ENCODE results near the gene LUC7L3. TPM values are rescaled to one million over a fixed set of nuclear protein-coding genes. Genes with fewer than 3 reads are reported as not detected.

Gene LUC7L3
- total and polyA plus RNA-seq, 2 of the 13 experiments (the other 11 are each of a cell fraction or from before 2014, with no cell fraction given): 108 to 120 TPM

GRCh38 chr17:50687200-50688066 lies 32.0 kb upstream of the LUC7L3 start (continued):
- TF ChIP-seq SKIL (CRISPR knock-in tag; IDR thresholded peaks at IDR 0.05; ENCODE audit: borderline replicate concordance): no peak
- TF ChIP-seq ZNF691 (CRISPR knock-in tag; IDR thresholded peaks at IDR 0.05; ENCODE audit: borderline replicate concordance, low read depth): peak; percentile 76; the same call in 1 of the 2 replicates
- TF ChIP-seq ZNF781 (CRISPR knock-in tag; IDR thresholded peaks at IDR 0.05; ENCODE audit: borderline replicate concordance, not compliant biosample characterization): no peak
- no peak for TF ChIP-seq ZNF10 (CRISPR knock-in tag; IDR thresholded peaks at IDR 0.05; ENCODE audit: borderline replicate concordance, low read depth)
- peak; percentile 57 for TF ChIP-seq ZNF292 (CRISPR knock-in tag; IDR thresholded peaks at IDR 0.05; ENCODE audit: borderline replicate concordance, low read depth)
- TF ChIP-seq ARID4A (CRISPR knock-in tag; IDR thresholded peaks at IDR 0.05; ENCODE audit: borderline replicate concordance): peak; percentile 63; the same call in 1 of the 2 replicates
- TF ChIP-seq SRSF1 (optimal IDR thresholded peaks at IDR 0.05; ENCODE audit: low read depth, low read length): no peak
- TF ChIP-seq RAD51 (IDR thresholded peaks at IDR 0.05; ENCODE audit: borderline replicate concordance): no peak
- peak; percentile 83; the same call in 1 of the 2 replicates for TF ChIP-seq CREB3 (CRISPR knock-in tag; IDR thresholded peaks at IDR 0.05)
- 0 out of 2 replicates have a peak, but pooled peaks have one; percentile 70 for TF ChIP-seq ZNF775 (CRISPR knock-in tag; IDR thresholded peaks at IDR 0.05; ENCODE audit: borderline replicate concordance)
- no peak for TF ChIP-seq MBNL3 (CRISPR knock-in tag; conservative IDR thresholded peaks at IDR 0.05)
- TF ChIP-seq HDAC1 (CRISPR knock-in tag; IDR thresholded peaks at IDR 0.05): peak; percentile 12; the same call in 1 of the 2 replicates
- peak; percentile 30; the same call in 1 of the 2 replicates for TF ChIP-seq PHF21A (CRISPR knock-in tag; IDR thresholded peaks at IDR 0.05)
- no peak for TF ChIP-seq SIX1 (CRISPR knock-in tag; IDR thresholded peaks at IDR 0.05; ENCODE audit: borderline replicate concordance)
- TF ChIP-seq ZKSCAN8 (CRISPR knock-in tag; IDR thresholded peaks at IDR 0.05; ENCODE audit: borderline replicate concordance): no peak; the same call in 1 of the 2 replicates
- peak; percentile 41; the same call in 1 of the 2 replicates for TF ChIP-seq ZNF580 (CRISPR knock-in tag; IDR thresholded peaks at IDR 0.05; ENCODE audit: borderline replicate concordance, low read depth)
